ENCODE measurements around the gene PLOD2. TPM values are rescaled to one million over a fixed set of nuclear protein-coding genes. Genes with fewer than 3 reads are reported as not detected.

PLOD2 gene
- total and polyA plus RNA-seq, 2 of the 4 experiments (the other 2 are of a cell fraction): 84.0 to 117 TPM

DNA sequence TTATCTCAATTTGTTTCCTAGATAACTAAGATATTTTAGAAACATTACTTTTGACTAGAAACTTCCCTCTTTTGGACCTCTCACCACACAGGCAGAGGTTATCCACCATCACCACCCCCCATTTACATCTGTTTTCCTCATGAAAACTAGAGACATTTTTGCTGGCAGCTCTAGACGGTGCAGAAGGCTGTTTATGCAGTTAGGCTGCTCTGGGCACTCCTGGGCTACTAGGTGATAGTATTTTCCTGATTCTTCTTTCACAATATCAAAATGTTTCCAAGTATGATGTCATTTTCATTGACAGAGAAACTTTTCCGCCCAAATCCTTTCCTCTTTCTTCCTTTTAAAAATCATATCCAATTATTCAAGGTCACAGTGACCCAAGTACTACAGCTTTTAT lies 67.1 kb downstream of the PLOD2 start:
- Histone ChIP-seq H3K56ac (ENCODE audit: extremely low read depth, insufficient read depth, low read length) (no peak overlapping the region), H2BK120ac (ENCODE audit: low read depth, low read length) (no peak overlapping the region), H3K27me3 (ENCODE audit: control insufficient read depth, insufficient read depth, low read length) (no peaks in the 10 kb centered on the region), H4K5ac (ENCODE audit: low read depth, low read length) (no peak overlapping the region), H3K4me2 (ENCODE audit: low read depth, low read length) (no peak overlapping the region), H3K27ac (ENCODE audit: insufficient read depth, low read length) (no peak overlapping the region), H3K36me3 (ENCODE audit: control insufficient read depth, insufficient read depth, low read length) (peaks cover 3% of the 10 kb centered on the region), H4K20me1 (ENCODE audit: insufficient read depth, low read length) (no peaks in the 10 kb centered on the region), H3K9me3 (ENCODE audit: control insufficient read depth, insufficient read depth, low read length) (no peaks in the 10 kb centered on the region), H3K79me1 (ENCODE audit: low read depth in 1 of 2, low read length in 2 of 2) (peaks cover 3 to 6% of the 10 kb centered on the region in 2 experiments; a peak in 2 of 4 replicates), H3K4me3 (ENCODE audit: insufficient read depth, low read depth, low read length) (no peak overlapping the region), H3K18ac (ENCODE audit: low read depth, low read length) (no peak overlapping the region), H3K9ac (ENCODE audit: low read depth, low read length) (no peak overlapping the region), H3K4ac (ENCODE audit: low read depth, low read length) (no peak overlapping the region), H2BK15ac (ENCODE audit: low read depth, low read length) (no peak overlapping the region), H2BK20ac (ENCODE audit: low read depth, low read length) (no peak overlapping the region), H4K91ac (ENCODE audit: insufficient read depth, low read depth, low read length) (no peak overlapping the region), H4K8ac (ENCODE audit: low read depth in 2 of 2, low read length in 2 of 2) (no peak overlapping the region), H3K4me1 (ENCODE audit: control insufficient read depth, insufficient read depth, low read length) (peaks cover 4% of the 10 kb centered on the region; the same call in 1 of the 2 replicates), H2AFZ (replicated peaks; ENCODE audit: low read length, poor library complexity) (no peak overlapping the region), H3K9me1 (ENCODE audit: insufficient read depth, low read length) (no peaks in the 10 kb centered on the region), H3K14ac (replicated peaks; ENCODE audit: low read depth, low read length) (0 out of 2 replicates have a peak overlapping the region, but pooled peaks have one; percentile 21), H2AK5ac (ENCODE audit: low read depth, low read length) (no peak overlapping the region), H3K23ac (ENCODE audit: low read depth, low read length) (no peak overlapping the region), H2AK9ac (replicated peaks; ENCODE audit: low read depth, low read length, poor library complexity) (no peak overlapping the region), H2BK5ac (ENCODE audit: low read depth, low read length, poor library complexity, severe bottlenecking) (no peak overlapping the region)
- no TSS peak for BruUV-seq (replicated peaks)
- WGBS, 2 experiments (ENCODE audit: extremely low coverage in 2 of 2, insufficient read length in 1 of 2): no CpG with 5 or more reads among the region's 2 CpGs
- ATAC-seq (ENCODE audit: low read depth) (no peak), DNase-seq (peak; percentile 18)
- TF ChIP-seq MAFK (IDR thresholded peaks at IDR 0.05; ENCODE audit: low read depth, low read length) (no peak), MXI1 (IDR thresholded peaks at IDR 0.05; ENCODE audit: borderline replicate concordance, low read depth, low read length) (no peak), RFX5 (IDR thresholded peaks at IDR 0.05; ENCODE audit: low read depth, low read length) (no peak), NFE2L2 (IDR thresholded peaks at IDR 0.05; ENCODE audit: low read depth, low read length) (no peak), FOS (IDR thresholded peaks at IDR 0.05; ENCODE audit: low read depth, low read length) (no peak), BHLHE40 (IDR thresholded peaks at IDR 0.05; ENCODE audit: low read depth, low read length) (no peak), SMC3 (IDR thresholded peaks at IDR 0.05; ENCODE audit: low read depth, low read length) (no peak), CEBPB (IDR thresholded peaks at IDR 0.05; ENCODE audit: low read depth, low read length) (no peak), POLR2A (IDR thresholded peaks at IDR 0.05; ENCODE audit: low read depth, low read length) (no peak), RAD21 (IDR thresholded peaks at IDR 0.05; ENCODE audit: low read length) (no peak), CHD1 (IDR thresholded peaks at IDR 0.05; ENCODE audit: low read depth, low read length) (no peak), MAZ (IDR thresholded peaks at IDR 0.05; ENCODE audit: borderline replicate concordance, low read depth, low read length) (no peak), RCOR1 (IDR thresholded peaks at IDR 0.05; ENCODE audit: insufficient replicate concordance, low read length) (no peak)
- TF ChIP-seq, protein P1, sequence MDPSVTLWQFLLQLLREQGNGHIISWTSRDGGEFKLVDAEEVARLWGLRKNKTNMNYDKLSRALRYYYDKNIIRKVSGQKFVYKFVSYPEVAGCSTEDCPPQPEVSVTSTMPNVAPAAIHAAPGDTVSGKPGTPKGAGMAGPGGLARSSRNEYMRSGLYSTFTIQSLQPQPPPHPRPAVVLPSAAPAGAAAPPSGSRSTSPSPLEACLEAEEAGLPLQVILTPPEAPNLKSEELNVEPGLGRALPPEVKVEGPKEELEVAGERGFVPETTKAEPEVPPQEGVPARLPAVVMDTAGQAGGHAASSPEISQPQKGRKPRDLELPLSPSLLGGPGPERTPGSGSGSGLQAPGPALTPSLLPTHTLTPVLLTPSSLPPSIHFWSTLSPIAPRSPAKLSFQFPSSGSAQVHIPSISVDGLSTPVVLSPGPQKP (IDR thresholded peaks at IDR 0.05; ENCODE audit: borderline replicate concordance, low read depth, low read length): no peak
- TF ChIP-seq, protein P2, sequence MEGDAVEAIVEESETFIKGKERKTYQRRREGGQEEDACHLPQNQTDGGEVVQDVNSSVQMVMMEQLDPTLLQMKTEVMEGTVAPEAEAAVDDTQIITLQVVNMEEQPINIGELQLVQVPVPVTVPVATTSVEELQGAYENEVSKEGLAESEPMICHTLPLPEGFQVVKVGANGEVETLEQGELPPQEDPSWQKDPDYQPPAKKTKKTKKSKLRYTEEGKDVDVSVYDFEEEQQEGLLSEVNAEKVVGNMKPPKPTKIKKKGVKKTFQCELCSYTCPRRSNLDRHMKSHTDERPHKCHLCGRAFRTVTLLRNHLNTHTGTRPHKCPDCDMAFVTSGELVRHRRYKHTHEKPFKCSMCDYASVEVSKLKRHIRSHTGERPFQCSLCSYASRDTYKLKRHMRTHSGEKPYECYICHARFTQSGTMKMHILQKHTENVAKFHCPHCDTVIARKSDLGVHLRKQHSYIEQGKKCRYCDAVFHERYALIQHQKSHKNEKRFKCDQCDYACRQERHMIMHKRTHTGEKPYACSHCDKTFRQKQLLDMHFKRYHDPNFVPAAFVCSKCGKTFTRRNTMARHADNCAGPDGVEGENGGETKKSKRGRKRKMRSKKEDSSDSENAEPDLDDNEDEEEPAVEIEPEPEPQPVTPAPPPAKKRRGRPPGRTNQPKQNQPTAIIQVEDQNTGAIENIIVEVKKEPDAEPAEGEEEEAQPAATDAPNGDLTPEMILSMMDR (conservative IDR thresholded peaks at IDR 0.05; ENCODE audit: low read depth, low read length): no peak
- TF ChIP-seq, protein P3, sequence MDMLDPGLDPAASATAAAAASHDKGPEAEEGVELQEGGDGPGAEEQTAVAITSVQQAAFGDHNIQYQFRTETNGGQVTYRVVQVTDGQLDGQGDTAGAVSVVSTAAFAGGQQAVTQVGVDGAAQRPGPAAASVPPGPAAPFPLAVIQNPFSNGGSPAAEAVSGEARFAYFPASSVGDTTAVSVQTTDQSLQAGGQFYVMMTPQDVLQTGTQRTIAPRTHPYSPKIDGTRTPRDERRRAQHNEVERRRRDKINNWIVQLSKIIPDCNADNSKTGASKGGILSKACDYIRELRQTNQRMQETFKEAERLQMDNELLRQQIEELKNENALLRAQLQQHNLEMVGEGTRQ (IDR thresholded peaks at IDR 0.05; ENCODE audit: low read depth, low read length): no peak
- ChIA-PET POLR2A (ENCODE audit: unreplicated experiment) (no interaction called here), CTCF (no interaction called here)
- intact Hi-C loops (cut with micrococcal nuclease): no loop called here
- dilution Hi-C loops (cut with HindIII; ENCODE audit: low sequenced_read_pairs, unreplicated experiment): no loop called here
- in situ Hi-C loops (cut with MboI; ENCODE audit: low sequenced_read_pairs): no loop called here

Measured in IMR-90 (cell line).